Stromal cell of bone marrow (primary cell): ENCODE measurements around the gene NEK7.
"Not testable (repeated sequence)": the region's sequence is repeated elsewhere in the genome, so short reads cannot be mapped to it uniquely, and the experiment has no call there.

Experiments
- DNase-seq: peaks from one replicate; pipeline ENCODE4 v3.0.0-alpha.2; 2012; ENCODE audit warnings: low read depth

The NEK7 gene

DNA sequence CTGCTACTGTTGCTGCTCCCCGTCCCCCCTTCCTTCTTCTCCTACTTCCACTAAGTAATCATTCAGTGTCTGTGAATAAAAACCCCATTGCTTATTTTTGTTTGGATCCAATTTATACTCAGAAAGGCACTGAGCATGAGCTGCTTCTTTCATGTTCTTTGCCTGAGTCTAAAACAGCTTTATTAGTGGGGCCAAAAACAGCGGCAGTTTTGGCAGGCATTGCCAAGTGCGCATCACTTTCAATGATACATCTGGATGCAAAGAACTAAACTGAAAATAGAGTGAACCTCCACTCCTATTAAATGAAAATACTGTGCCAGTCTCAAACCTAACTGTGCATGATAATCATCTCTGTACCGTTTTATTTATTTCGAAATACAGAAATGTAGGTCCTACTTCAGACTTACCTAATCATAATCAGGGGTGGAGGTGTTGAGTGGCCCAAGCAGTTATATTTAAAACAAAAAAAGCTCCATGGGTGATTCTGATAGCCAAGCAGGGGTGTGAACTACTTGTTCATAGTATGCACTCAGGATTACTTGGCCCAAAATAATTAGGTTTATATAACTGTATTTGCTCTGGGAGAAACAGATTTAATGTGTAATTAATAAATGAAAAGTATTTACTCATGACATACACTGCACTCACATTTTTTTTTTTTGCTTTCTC lies 48.4 kb downstream of the NEK7 start:
- no peak for DNase-seq

DNA sequence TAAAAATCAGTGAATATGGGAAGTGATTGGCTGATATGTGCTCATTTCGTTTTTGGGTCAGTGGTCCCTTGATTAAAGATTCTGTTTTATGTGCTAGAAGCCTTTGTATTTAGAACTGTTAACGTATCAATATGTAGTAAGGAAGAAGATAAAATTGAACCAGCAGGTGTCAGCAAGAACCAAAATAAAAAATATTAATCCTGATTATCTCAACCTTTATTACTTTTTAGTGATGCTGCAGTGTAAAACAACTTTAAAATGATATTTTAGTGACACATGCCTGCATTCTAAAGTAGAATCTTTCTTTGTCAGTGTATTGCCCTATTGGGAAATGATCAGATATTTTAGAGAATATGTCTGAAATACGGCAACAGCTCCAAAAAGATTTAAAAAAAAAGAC lies 49.5 kb downstream of the NEK7 start:
- no peak for DNase-seq

DNA sequence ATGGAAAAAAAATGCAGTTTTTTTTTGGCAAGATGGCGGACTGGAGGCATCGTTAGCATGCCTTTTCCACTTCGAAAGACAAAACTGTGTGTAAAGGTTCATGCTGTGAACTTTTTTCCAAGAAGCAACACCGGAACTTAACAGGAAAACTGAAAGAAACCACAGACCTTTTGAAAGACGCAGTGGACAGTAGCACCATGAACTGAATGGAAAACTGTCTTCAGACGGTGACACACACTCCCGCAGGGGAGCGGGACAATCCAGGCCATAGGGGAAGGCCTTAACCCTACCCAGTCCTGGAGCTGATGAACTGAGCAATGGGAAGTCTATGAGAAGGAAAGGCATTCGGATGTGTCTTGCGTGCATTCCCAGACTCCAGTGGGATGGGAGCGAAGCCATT lies 54.9 kb downstream of the NEK7 start:
- DNase-seq, result no peak

DNA sequence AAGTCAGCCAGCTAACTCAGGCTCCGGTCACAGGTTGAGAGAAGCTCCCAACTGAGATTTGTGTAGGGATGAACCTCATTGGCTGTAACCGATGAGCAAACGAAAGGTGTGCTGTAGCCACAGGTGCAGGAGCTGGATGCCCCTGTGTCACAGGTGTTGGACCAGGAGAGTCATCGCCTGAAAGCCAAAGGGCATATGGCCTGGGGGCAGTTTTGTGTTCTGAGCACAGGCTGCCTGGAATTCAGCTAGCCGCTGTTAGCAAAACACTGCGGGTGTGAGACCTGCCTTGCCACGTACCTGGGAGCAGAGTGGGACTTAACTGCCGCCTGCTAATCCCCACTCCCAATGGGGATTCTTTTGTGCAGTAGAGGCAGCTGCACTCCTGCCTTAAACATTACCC lies 55.3 kb downstream of the NEK7 start:
- DNase-seq, result no peak

DNA sequence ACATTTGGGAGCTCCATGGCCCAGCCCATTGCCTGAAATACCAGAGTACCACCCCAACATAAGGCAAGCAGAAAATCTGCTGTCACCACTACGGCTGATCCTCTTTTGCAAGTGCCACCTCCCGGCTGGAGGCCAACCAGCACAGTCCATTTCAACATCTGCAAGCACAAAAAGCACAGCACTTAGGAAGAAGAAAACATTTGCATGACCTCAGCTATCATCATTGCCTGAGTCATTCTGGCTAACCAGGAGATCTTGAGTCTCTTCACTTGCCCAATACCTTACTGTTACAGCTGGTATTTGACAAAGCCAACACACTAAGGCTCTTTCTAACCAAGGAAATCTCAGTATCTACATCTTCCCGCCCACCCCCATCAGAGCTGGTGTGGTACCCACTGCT lies 55.9 kb downstream of the NEK7 start:
- DNase-seq, result peak; percentile 82

DNA sequence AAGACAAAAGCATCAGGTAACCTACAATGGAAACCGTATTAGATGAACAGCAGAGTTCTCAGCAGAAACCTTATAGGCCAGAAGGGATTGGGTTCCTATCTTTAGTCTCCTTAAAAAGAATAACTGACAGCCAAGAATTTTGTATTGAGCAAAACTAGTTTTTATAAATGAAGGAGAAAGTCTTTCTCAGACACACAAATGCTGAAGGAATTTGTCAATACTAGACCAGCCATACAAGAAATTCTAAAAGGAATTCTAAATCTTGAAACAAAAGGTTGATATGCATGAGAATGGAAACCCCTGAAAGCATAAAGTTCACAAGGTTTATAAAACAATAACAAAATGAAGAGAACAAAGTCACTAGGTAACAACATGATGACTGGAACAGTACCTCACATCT lies 58.1 kb downstream of the NEK7 start:
- no peak for DNase-seq

DNA sequence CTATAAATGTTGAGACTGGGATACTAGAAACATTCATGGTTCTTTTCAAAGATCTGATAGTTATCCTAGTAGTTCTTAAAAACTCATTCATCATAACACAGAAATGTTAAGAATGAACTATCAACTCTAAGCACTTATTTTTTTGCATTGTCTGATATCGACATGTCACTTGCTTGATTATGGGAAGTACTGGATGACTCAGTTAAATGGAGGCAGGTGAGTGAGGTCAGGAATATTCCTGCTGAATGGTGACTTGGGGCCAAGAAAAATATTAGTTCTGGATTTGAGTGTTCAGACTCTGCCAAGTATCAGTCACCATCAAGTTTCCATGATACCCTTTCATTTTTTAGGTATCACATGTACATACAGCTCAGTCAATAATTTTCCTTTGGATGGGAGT lies 63.6 kb downstream of the NEK7 start:
- peak; percentile 89 for DNase-seq

DNA sequence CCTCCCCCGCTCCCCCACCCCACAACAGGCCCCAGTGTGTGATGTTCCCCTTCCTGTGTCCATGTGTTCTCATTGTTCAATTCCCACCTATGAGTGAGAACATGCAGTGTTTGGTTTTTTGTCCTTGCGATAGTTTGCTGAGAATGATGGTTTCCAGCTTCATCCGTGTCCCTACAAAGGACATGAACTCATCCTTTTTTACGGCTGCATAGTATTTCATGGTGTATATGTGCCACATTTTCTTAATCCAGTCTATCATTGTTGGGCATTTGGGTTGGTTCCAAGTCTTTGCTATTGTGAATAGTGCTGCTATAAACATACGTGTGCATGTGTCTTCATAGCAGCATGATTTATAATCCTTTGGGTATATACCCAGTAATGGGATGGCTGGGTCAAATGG lies 70.2 kb downstream of the NEK7 start:
- DNase-seq, result not testable (repeated sequence)

DNA sequence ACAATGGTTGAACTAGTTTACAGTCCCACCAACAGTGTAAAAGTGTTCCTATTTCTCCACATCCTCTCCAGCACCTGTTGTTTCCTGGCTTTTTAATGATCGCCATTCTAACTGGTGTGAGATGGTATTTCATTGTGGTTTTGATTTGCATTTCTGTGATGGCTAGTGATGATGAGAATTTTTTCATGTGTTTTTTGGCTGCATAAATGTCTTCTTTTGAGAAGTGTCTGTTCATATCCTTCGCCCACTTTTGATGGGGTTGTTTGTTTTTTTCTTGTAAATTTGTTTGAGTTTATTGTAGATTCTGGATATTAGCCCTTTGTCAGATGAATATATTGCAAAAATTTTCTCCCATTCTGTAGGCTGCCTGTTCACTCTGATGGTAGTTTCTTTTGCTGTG lies 70.7 kb downstream of the NEK7 start:
- DNase-seq, result not testable (repeated sequence)

DNA sequence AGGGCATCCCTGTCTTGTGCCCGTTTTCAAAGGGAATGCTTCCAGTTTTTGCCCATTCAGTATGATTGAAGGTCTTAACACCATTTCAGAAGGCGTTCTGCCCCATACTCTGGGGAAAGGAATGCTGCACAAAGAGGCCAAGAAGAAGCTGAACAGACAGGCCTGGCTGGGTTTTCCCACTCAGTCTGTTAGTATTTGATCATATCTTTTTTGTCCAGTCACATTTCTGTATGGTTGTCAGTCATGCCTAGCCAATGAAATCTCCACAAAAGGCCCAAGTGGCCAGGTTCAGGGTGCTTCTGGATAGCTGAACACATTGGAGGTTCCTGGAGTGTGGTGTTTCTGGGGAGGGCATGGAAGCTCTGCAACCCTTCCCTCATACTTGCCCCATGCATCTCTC lies 72.1 kb downstream of the NEK7 start:
- no peak for DNase-seq

DNA sequence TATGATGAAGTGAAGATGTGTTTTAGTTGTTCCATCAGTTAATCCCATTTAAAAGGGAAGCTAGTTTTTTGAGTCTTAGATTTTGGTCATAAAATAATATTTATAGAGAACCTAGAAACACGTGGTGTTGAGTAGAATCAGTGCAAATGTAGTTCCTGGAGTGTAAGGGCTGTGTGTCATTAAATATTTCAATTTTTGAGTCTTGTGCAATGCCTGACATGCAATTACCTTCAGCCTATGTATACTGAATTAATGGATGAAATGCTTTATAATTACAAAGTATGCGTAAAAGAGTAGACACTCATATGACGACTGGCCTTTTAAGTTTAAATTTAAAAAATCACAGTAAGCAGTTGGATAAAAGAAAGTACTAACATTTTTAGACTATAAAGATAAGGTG lies 75.0 kb downstream of the NEK7 start:
- DNase-seq, result no peak

DNA sequence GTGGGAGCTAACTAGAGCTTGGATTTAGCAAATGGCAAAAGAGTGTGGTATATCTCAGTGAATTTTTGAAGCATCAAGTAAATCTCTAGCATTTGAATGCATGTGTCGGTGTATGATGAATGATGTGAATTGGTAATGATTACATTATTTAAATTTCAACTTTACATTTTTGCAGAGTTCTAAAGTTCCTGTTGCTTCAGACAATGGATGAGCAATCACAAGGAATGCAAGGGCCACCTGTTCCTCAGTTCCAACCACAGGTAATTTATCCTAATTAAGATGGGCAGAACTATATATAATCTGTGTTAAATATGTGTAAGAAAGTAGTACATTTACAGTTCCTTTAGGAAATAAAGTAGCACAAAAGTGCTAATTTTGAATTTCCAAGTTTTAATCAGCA lies 75.6 kb downstream of the NEK7 start:
- DNase-seq, result no peak

DNA sequence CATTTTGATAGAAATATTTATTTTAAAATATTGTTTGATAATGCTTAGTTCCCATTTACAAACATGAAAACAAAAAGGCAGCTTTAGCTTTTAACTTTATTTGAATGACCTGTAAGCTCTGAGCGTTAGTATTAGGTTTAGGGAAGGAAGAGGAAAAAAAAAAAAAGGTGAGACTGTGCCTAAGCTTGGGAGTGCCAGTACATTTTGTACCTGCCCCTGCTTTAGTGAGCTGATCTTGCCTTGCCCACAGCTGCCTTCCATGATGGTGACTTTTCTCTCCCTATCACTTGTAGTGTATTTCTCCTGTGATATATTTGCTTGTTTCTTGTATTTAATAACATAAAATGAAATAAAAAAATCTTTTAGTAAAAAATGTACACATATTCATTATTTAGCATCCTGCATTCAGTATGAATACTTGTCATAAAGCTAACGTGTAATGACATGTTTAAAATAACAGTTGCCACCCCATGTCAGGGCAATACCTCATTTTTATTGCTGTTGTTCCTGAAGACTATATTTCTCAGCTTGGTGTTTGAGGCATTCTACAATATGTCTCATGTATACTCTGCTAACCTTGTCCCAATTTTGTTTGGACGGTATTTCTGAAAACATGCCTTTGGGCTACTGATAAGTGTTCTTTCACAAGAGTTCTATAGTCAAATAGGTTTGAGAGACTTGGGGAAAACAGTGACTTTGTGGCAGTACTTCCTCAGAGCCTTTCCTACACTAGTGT lies 76.3 kb downstream of the NEK7 start:
- no peak for DNase-seq

DNA sequence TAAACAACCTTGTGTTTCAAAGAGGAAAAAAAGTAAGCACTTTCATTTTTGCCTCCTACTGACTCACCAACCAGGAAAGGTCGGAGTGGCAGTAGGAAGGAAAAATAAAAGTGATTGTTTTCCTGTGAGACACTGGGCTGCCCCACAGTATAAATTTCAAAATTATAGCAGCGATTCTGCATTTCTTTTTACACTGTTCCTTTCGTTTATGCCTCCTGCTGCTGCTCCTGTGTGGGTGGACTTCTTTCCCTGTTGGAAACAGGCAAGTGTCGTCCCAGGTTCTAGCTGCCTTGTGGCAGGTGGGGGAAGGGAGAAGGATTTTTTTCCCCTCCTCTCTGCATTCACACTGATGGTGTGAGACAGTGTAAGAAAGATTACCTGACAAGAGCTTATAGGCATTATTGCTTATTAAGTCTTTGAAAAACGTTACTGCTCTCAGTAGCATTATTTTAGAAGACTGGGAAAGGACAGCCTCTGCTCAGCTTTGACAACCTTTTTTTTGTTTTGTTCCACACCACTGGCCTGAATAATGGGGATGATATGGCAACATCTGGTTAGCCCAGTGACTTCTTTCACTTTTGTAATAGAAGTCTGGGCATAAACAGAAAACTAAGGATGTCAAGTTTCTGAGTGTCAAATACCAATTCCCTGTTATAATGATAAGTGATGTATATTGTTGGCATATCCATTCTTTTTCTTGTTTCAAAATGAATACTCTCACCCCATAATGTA lies 77.9 kb downstream of the NEK7 start:
- DNase-seq, result no peak

DNA sequence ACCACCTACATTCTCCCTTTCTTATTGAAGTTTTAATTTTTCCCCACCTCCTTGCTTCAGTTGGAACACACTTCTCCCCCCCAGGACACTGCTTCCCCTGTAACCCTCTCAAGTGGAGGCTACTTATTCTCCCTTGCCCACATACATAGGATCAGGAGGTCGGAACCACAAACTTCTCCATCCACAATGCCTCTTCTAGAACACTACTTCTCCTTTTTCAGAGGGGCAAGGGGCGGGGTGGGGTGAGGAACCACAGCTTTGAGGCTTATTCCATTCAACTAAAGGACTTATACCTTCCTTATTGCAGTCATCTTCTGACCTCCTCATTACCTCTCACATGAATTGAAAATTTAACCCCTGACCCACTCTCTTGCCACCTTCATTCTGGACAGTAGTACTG lies 81.3 kb downstream of the NEK7 start:
- DNase-seq, result no peak

DNA sequence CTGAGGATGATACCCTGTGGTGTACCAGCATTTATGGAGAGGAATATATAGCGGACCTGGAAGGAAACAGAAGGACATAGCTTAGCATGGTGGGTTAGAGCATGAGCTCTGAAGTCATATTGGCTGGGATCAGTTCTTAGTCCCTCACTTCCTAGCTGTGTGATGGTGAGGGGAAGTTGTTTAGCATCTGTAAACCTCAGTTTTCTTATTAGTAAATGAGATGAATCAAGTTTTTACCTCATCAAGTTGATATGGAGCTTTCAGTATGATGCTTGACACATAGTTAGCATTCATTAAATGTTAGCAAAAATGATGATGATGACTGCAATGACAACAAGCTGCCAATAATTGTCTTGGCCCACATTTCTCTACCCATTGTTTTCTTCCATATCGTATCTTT lies 84.8 kb downstream of the NEK7 start:
- no peak for DNase-seq

DNA sequence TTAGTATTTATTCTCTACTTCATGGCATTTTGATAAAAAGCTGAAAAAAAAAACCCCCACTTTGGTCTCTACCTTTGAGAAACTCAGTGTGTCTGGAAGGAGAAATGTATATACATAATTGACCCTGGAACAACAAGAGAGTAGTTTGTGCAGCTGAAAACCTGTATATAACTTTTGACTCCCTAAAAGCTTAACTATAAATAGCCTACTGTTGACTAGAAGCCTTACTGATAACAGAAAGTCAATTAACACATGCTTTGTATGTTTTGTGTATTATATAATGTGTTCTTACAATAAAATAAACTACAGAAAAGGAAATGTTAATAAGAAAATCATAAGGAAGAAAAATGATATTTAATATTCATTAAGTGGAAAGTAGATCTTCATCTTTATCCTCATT lies 88.0 kb downstream of the NEK7 start:
- no peak for DNase-seq

DNA sequence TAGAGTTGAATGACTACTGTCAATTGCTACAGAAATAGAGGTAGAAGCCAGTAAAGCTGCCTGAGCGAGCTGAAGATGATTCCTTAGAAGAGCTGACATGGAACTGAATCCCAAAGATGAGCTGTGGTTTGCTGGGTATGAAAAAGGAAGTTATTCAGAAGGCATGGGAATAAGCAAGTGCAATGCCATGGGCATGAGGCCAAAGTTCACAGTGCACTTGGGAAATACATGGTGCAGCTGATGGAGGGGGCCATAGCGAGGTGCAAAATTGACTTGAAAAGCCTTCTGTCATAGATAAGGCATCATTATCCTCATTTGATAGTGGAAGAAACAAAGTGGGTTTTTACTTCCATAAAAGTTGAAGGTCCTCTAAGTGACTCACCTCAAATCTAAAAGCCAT lies 88.6 kb downstream of the NEK7 start:
- no peak for DNase-seq

DNA sequence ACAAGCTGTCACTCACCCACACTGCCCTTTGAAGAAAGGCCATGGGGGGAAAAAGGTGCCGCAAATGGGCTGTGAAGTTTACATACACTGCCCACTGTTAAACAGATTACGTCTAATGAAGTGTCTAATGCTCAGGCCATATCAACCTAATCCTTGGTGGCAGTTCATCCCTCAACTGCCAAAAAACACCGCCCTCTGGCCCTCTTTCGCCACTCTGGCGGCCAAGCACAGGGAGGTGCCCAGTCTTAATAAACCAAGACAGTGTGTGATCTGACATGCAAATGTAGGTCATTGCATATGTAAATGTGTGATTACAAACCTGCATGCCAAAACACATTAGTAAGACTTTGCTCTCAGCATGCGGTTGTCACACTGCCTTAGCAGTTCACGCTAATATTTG lies 89.5 kb downstream of the NEK7 start:
- no peak for DNase-seq

DNA sequence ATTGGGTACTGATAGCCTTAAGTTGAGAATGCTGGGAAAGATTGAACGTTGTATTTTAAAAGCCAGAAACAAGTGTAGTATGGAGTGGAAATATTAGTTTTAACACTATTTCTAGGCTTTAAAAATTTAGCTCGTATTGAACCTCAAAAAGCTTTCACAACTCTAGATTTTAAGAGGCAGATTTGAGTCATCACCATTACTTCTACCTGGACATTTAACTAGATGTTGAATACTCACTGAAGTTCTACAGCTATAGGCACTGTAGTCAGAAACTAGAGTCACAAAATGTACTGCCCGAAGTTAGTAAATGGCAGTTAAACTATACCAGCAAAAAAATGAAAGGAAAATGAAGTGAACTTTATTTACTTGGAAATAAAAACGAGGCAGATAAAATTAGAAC lies 96.5 kb downstream of the NEK7 start:
- DNase-seq, result no peak

DNA sequence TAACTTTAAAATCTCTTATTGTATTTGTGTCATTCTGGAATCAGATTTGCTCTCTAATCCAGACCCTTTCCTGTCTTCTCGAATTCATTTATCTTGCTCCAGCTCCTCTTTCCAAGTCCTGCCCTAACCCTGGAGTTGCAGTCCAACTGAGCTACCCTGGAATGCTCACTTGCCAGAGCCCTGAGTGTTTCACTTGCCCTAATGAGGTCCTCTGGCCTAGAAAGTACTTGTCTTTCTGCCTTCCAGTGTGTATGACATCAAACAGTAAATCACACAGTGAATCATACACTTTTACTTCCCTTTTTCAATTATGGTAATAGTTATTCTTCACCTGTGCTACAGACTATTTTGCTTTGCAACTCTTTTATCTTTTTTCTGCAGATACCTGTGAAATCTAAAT lies 96.9 kb downstream of the NEK7 start:
- DNase-seq, result peak; percentile 49

DNA sequence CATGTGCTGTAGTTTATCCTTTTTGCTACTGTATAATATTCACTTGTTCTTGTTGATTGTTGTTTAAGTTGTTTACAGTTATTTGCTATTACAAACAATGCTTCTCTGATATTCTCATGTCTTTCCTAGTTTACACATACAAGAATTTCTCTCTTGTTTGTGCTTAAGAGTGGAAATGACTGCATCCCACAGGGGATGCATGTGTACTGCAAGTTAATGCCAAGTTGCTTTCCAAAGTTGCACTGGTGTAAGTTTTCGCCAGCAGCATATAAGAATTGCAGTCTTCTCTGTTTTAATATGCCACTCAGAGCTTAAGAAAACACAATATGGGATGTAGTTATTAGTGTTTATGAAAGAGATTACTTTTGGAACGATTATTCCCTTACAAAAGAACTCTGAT lies 97.7 kb downstream of the NEK7 start:
- DNase-seq, result no peak

DNA sequence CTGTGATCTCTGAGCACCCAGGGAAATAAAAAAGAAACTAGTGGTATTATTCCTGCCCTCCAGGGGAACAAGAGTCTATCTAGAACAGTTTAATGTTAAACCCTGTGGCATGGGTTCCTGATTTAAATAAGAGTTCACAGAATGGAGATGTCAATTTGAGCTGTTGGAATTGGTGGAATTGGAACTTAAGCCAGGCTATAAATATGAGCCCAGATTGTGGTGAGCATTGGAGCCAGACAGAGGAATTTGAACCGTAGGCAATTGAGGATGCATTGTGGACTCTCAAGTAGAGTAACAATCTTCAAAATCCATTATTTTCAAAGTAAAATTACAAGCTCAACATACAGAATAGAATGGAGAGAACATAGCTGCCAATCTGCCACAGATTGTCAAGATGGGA lies 98.2 kb downstream of the NEK7 start:
- no peak for DNase-seq
